B cell (primary cell): ENCODE results near the gene STAT4. TPM values are rescaled to one million over a fixed set of nuclear protein-coding genes. Genes with fewer than 3 reads are reported as not detected.

Experiments used
- ATAC-seq: fragments of 200-7000 bp; cut with Tn5 transposase; one replicate; pipeline ENCODE4 v1.10.0; 2021; ENCODE audit warnings: low read depth, mild to moderate bottlenecking, moderate number of reproducible peaks, moderate library complexity
- CTCF ChIA-PET: fragments of 350-600 bp; sonication (Branson Sonifier 250); formaldehyde crosslinking; loops from one replicate; lab custom pipeline; 2021; ENCODE audit warnings: antibody characterized with exemption, inconsistent platforms; lab: Charles Lee
- POLR2A ChIA-PET: fragments of 350-600 bp; sonication (Branson Sonifier 250); formaldehyde crosslinking; loops from one replicate; lab custom pipeline; 2021; ENCODE audit warnings: antibody characterized with exemption; lab: Charles Lee
- DNase-seq: peaks from one replicate; pipeline ENCODE4 v3.0.0; 2013
- H2AFZ ChIP-seq: 2 replicates; pipeline ENCODE4 v1.6.1; 2012; ENCODE audit warnings: mild to moderate bottlenecking, low read depth, low read length; ENCODE audit not compliant: insufficient read depth, poor library complexity, severe bottlenecking
- H3K27ac ChIP-seq, 2 donors: 1 replicate in 1 of 2; 2 replicates in 1 of 2; pipeline ENCODE4 v1.5.1; 2012 to 2013; ENCODE audit warnings: low read length in 2 of 2, mild to moderate bottlenecking in 2 of 2, moderate library complexity in 1 of 2
- H3K27me3 ChIP-seq, 4 experiments: fragments of 200-600 bp in 1 of 4; sonication (generic) in 1 of 4; replicated peaks in 1 of 4; 1 replicate in 2 of 4; 2 replicates in 2 of 4; pipeline versions ENCODE4 v1.6.1 to v1.7.0; 2013 to 2016; ENCODE audit warnings: low read length in 3 of 4, mild to moderate bottlenecking in 2 of 4, mixed read lengths in 1 of 4, moderate library complexity in 1 of 4; ENCODE audit not compliant: insufficient read depth in 4 of 4, control insufficient read depth in 3 of 4; ENCODE audit errors: control extremely low read depth in 1 of 4
- H3K36me3 ChIP-seq, 2 experiments: replicated peaks in 1 of 2; 1 replicate in 1 of 2; 2 replicates in 1 of 2; pipeline versions ENCODE4 v1.6.1 to v1.7.1; 2013; ENCODE audit warnings: low read length in 1 of 2; ENCODE audit not compliant: insufficient read depth in 2 of 2, control insufficient read depth in 1 of 2; ENCODE audit errors: control extremely low read depth in 1 of 2, extremely low read depth in 1 of 2
- H3K4me1 ChIP-seq, 2 donors: fragments of 200-600 bp in 1 of 2; sonication (generic) in 1 of 2; 1 replicate in 1 of 2; 2 replicates in 1 of 2; pipeline versions ENCODE4 v1.5.1 to v1.6.1; 2013 to 2017; ENCODE audit warnings: low read length in 2 of 2; ENCODE audit not compliant: control insufficient read depth in 2 of 2, insufficient read depth in 2 of 2
- H3K4me2 ChIP-seq: replicated peaks from 2 replicates; pipeline ENCODE3; 2012; ENCODE audit warnings: mild to moderate bottlenecking, low read depth, low read length; ENCODE audit not compliant: poor library complexity, severe bottlenecking
- H3K4me3 ChIP-seq, 5 experiments: fragments of 200-600 bp in 1 of 5; sonication (generic) in 1 of 5; 1 replicate in 3 of 5; 2 replicates in 2 of 5; pipeline versions ENCODE4 v1.5.1 to v1.7.0; 2011 to 2016; ENCODE audit warnings: low read length in 4 of 5, mild to moderate bottlenecking in 4 of 5, low read depth in 2 of 5, control low read depth in 1 of 5, moderate library complexity in 1 of 5; ENCODE audit not compliant: insufficient read depth in 1 of 5; ENCODE audit errors: control extremely low read depth in 1 of 5, extremely low read depth in 1 of 5
- H3K79me2 ChIP-seq: fragments of 200-600 bp; sonication (generic); one replicate; pipeline ENCODE4 v1.6.0; 2016; ENCODE audit warnings: low read length; ENCODE audit not compliant: control insufficient read depth, insufficient read depth
- H3K9ac ChIP-seq: fragments of 200-600 bp; sonication (generic); 2 replicates; pipeline ENCODE4 v1.6.1; 2017; ENCODE audit warnings: mild to moderate bottlenecking, low read length, moderate library complexity
- H3K9me3 ChIP-seq, 3 donors: one replicate each; pipeline versions ENCODE4 v1.6.1 to v1.7.1; 2013; ENCODE audit warnings: low read length in 2 of 3; ENCODE audit not compliant: control insufficient read depth in 2 of 3, insufficient read depth in 1 of 3; ENCODE audit errors: control extremely low read depth in 1 of 3
- H4K20me1 ChIP-seq: 2 replicates; pipeline ENCODE4 v1.6.0; 2012; ENCODE audit warnings: mild to moderate bottlenecking, low read length; ENCODE audit not compliant: insufficient read depth, control insufficient read depth, poor library complexity, severe bottlenecking
- H3K27ac Mint-ChIP-seq: one replicate; pipeline ENCODE4 v1.8.0; 2021; ENCODE audit warnings: mixed read lengths
- H3K27me3 Mint-ChIP-seq: one replicate; pipeline ENCODE4 v1.8.0; 2021; ENCODE audit warnings: mixed read lengths
- H3K4me1 Mint-ChIP-seq: one replicate; pipeline ENCODE4 v1.8.0; 2021; ENCODE audit warnings: mixed read lengths
- H3K4me3 Mint-ChIP-seq: one replicate; pipeline ENCODE4 v1.8.0; 2021; ENCODE audit warnings: mixed read lengths
- H3K9me3 Mint-ChIP-seq: one replicate; pipeline ENCODE4 v1.8.0; 2022; ENCODE audit warnings: mixed read lengths; ENCODE audit not compliant: insufficient read depth
- EZH2 ChIP-seq: IDR thresholded peaks from 2 replicates; pipeline ENCODE4 v1.6.1; 2012; ENCODE audit warnings: borderline replicate concordance, low read depth, mild to moderate bottlenecking, moderate library complexity, low read length; ENCODE audit not compliant: insufficient read depth, poor library complexity, severe bottlenecking
- WGBS: methylation state at CpG from one replicate; pipeline ENCODE4 v1.1.5; 2013; ENCODE audit warnings: missing lambda C conversion rate; ENCODE audit not compliant: insufficient coverage; 5-methylcytosine and 5-hydroxymethylcytosine counted together
- intact Hi-C: fragments of 100-400 bp; cut with micrococcal nuclease; formaldehyde crosslinking; loops from one replicate; pipeline ENCODE4 v1.10.0; 2022
- polyA plus RNA-seq: library from polyadenylated mRNA; depleted of rRNA; stranded (reverse); fragments of >200 nt; gene quantifications from 2 replicates; pipeline ENCODE4 v1.2.3, GENCODE V29; 2012
- total RNA-seq, 2 donors: library from RNA; stranded (reverse); fragments of 120-200 nt in 1 of 2; gene quantifications; 1 replicate in 1 of 2; 2 replicates in 1 of 2; pipeline versions ENCODE4 v1.2.3 to v1.2.4, GENCODE V29; 2013 to 2022
- TF ChIP-seq, protein P1 (sequence below): fragments of 200-600 bp; IDR thresholded peaks from one replicate; pipeline ENCODE4 v1.8.0; 2022; ENCODE audit warnings: antibody characterized with exemption, mild to moderate bottlenecking

STAT4 gene
- total and polyA plus RNA-seq, 2 donors (not counting 1 experiment from before 2014, with no cell fraction given), result 2.0 to 62.1 TPM

DNA sequence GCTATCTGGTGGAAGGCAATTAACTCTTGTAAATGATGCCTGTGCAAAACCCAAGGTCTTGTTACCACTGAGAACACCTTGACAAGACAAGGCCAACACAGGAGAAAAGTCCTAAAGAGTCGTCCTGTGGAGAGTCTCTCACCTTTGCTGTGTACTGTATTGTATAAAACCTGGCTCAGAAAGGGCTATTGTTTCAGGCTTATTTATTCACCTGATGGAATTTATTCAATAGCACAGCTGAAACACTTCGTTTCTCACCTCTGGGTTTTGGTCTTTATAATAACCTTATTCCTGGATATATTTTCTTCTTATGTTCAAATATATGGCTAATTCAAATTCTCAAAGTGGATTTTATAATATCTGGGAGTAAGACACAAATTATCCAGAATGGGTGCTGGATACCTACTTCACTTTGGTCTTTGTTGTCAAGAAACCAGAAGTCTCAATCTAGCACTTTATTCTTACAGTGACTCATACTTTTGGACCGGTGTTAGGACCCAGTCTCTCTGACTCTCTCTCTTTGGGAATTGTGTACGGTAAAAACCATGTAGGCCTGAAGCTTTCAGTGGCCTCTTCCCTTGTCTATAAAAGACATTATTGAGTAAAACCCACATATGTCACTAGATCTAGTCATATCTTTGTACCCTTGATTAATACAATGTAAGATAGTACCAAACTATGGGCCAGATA, 16.1 kb upstream of the STAT4 start:
- ATAC-seq, result no peak
- no peak overlapping the region for H3K4me3 ChIP-seq
- H3K4me2 ChIP-seq, result no peak overlapping the region
- no peaks in the 10 kb centered on the region for H4K20me1 ChIP-seq
- Mint-ChIP-seq H3K4me1 (peaks cover 3% of the 10 kb centered on the region), H3K27ac (no peak overlapping the region), H3K27me3 (peaks cover 15% of the 10 kb centered on the region), H3K4me3 (no peak overlapping the region), H3K9me3 (no peaks in the 10 kb centered on the region)
- DNase-seq, result no peak
- H3K9ac ChIP-seq, result no peak overlapping the region
- peaks cover 0 to 5% (median 0%) of the 10 kb centered on the region in 4 experiments for H3K27me3 ChIP-seq
- no peak overlapping the region for H2AFZ ChIP-seq
- no peak overlapping the region for H3K27ac ChIP-seq
- intact Hi-C loops, result loop anchor here (5.0 kb wide), 1 partner anchor 995 kb away; no protein-coding TSS in a partner anchor
- H3K9me3 ChIP-seq, result no peaks in the 10 kb centered on the region
- no peaks in the 10 kb centered on the region for H3K79me2 ChIP-seq
- ChIA-PET POLR2A (no interaction called here), CTCF (interaction anchor here (0.8 to 8.4 kb wide), 8 partner anchors 12 to 388 kb away, joined by 3 to 119 read pairs (median 4); no protein-coding TSS in a partner anchor)
- WGBS, result 100% methylated on average over 1 of the region's 4 CpGs
- no peaks in the 10 kb centered on the region for H3K36me3 ChIP-seq
- no peak for TF ChIP-seq EZH2
- TF ChIP-seq, protein P1, sequence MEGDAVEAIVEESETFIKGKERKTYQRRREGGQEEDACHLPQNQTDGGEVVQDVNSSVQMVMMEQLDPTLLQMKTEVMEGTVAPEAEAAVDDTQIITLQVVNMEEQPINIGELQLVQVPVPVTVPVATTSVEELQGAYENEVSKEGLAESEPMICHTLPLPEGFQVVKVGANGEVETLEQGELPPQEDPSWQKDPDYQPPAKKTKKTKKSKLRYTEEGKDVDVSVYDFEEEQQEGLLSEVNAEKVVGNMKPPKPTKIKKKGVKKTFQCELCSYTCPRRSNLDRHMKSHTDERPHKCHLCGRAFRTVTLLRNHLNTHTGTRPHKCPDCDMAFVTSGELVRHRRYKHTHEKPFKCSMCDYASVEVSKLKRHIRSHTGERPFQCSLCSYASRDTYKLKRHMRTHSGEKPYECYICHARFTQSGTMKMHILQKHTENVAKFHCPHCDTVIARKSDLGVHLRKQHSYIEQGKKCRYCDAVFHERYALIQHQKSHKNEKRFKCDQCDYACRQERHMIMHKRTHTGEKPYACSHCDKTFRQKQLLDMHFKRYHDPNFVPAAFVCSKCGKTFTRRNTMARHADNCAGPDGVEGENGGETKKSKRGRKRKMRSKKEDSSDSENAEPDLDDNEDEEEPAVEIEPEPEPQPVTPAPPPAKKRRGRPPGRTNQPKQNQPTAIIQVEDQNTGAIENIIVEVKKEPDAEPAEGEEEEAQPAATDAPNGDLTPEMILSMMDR, result no peak
- H3K4me1 ChIP-seq, result no peaks in the 10 kb centered on the region

- no peaks in the 10 kb centered on the region for H3K4me1 ChIP-seq
- H3K4me3 ChIP-seq, result no peak overlapping the region
- H3K9ac ChIP-seq, result no peak overlapping the region
- Mint-ChIP-seq H3K9me3 (no peaks in the 10 kb centered on the region), H3K4me3 (no peak overlapping the region), H3K27me3 (peaks cover 13% of the 10 kb centered on the region), H3K4me1 (peaks cover 3% of the 10 kb centered on the region), H3K27ac (no peak overlapping the region)
- H3K79me2 ChIP-seq, result no peaks in the 10 kb centered on the region
- no peaks in the 10 kb centered on the region for H3K36me3 ChIP-seq
- intact Hi-C loops, result loop anchor here (5.0 kb wide), 1 partner anchor 996 kb away; no protein-coding TSS in a partner anchor
- H3K27me3 ChIP-seq, result peaks cover 0 to 5% (median 0%) of the 10 kb centered on the region in 4 experiments
- DNase-seq (no peak), ATAC-seq (no peak)
- POLR2A ChIA-PET, result no interaction called here
- H3K9me3 ChIP-seq, result no peaks in the 10 kb centered on the region
- TF ChIP-seq EZH2, result no peak
- TF ChIP-seq, protein P1, result no peak
- CTCF ChIA-PET, result interaction anchor here (0.8 to 8.4 kb wide), 12 partner anchors 11 to 996 kb away, joined by 3 to 119 read pairs (median 6); partner anchors contain the start of gene STAT4
- no peaks in the 10 kb centered on the region for H4K20me1 ChIP-seq
- no peak overlapping the region for H3K4me2 ChIP-seq
- H2AFZ ChIP-seq, result no peak overlapping the region
- no peak overlapping the region for H3K27ac ChIP-seq
- no CpG with 5 or more reads among the region's 4 CpGs for WGBS
Measured at GRCh38 chr2:191166111-191166755, 15.4 kb upstream of the STAT4 start.
